ENCODE data around the gene SPATA18. TPM values are rescaled to one million over a fixed set of nuclear protein-coding genes. Genes with fewer than 3 reads are reported as not detected.

SPATA18 gene
- total and polyA plus RNA-seq, 2 of the 8 experiments (the other 6 are each of a cell fraction or from before 2014, with no cell fraction given), result 1.4 to 2.4 TPM

GRCh38 chr4:52035190-52035589, 15.9 kb upstream of the SPATA18 start:
- Histone ChIP-seq H3K79me2 (ENCODE audit: control insufficient read depth in 1 of 2, insufficient read depth in 2 of 2, low read length in 2 of 2) (peaks cover 0 to 28% of the 10 kb centered on the region in 2 experiments; a peak in 2 of 4 replicates), H3K18ac (ENCODE audit: extremely low read depth, low read length) (no peak overlapping the region), H3K23ac (ENCODE audit: insufficient read length) (no peak overlapping the region), H3K27me3 (replicated peaks in 1 of 4; ENCODE audit: control insufficient read depth in 3 of 4, extremely low read depth in 1 of 4, insufficient read depth in 3 of 4, low read length in 3 of 4) (no peaks in the 10 kb centered on the region; a peak in 2 of 7 replicates), H2BK12ac (ENCODE audit: low read depth, low read length) (no peak overlapping the region), H3K4me1 (replicated peaks in 1 of 4; ENCODE audit: control insufficient read depth in 3 of 4, insufficient read depth in 4 of 4, low read length in 3 of 4) (peaks cover 0 to 2% (median 0%) of the 10 kb centered on the region in 4 experiments; a peak in 1 of 7 replicates), H3K79me1 (ENCODE audit: low read depth, low read length) (peaks cover 9% of the 10 kb centered on the region), H3K36me3 (ENCODE audit: control insufficient read depth in 2 of 4, insufficient read depth in 4 of 4, low read length in 3 of 4) (peaks cover 0 to 12% (median 5%) of the 10 kb centered on the region in 4 experiments; a peak in 5 of 8 replicates), H3K27ac (ENCODE audit: low read depth, low read length) (no peak overlapping the region), H3K14ac (ENCODE audit: insufficient read length) (no peak overlapping the region), H2BK15ac (ENCODE audit: low read length) (no peak overlapping the region), H2BK5ac (ENCODE audit: low read depth, low read length) (no peak overlapping the region), H2BK120ac (replicated peaks; ENCODE audit: low read depth, low read length) (no peak overlapping the region), H2AK5ac (ENCODE audit: low read depth, low read length) (no peak overlapping the region), H3K4me2 (ENCODE audit: insufficient read depth in 1 of 2, low read depth in 2 of 2, low read length in 2 of 2) (no peak overlapping the region), H3K56ac (replicated peaks; ENCODE audit: insufficient read length, low read depth, low read length) (no peak overlapping the region), H3K4ac (replicated peaks; ENCODE audit: insufficient read length, low read depth, low read length) (no peak overlapping the region), H2BK20ac (ENCODE audit: low read length) (no peak overlapping the region), H3K23me2 (ENCODE audit: low read depth, low read length) (peaks cover 5% of the 10 kb centered on the region; the same call in 1 of the 2 replicates), H3K9ac (replicated peaks in 1 of 4; ENCODE audit: extremely low read depth in 1 of 4, low read depth in 3 of 4, low read length in 3 of 4) (no peak overlapping the region), H4K91ac (replicated peaks; ENCODE audit: insufficient read length, low read length) (no peak overlapping the region), H3K9me3 (ENCODE audit: insufficient read depth in 2 of 2, low read depth in 1 of 2, low read length in 1 of 2) (no peaks in the 10 kb centered on the region), H4K8ac (ENCODE audit: extremely low read depth, insufficient read depth, low read length) (no peak overlapping the region), H4K5ac (ENCODE audit: insufficient read length, low read depth, low read length) (no peak overlapping the region), H2AFZ (ENCODE audit: low read length) (no peak overlapping the region), H3K4me3 (ENCODE audit: extremely low read depth in 1 of 4, insufficient read depth in 2 of 4, low read depth in 3 of 4, low read length in 4 of 4) (no peak overlapping the region), H4K20me1 (replicated peaks in 1 of 2; ENCODE audit: control insufficient read depth in 1 of 2, insufficient read depth in 2 of 2, low read length in 2 of 2) (peaks cover 0 to 4% of the 10 kb centered on the region in 2 experiments)
- DNase-seq (ENCODE audit: low read depth in 1 of 2, low spot score in 2 of 2) (no peak), FAIRE-seq (no peak)
- 84% methylated on average over 2 of the region's 2 CpGs; no CpG with 5 or more reads in 1 of the 2 experiments for WGBS, 2 experiments (ENCODE audit: extremely low coverage in 1 of 2, insufficient coverage in 1 of 2, insufficient read length in 1 of 2, insufficient replicate concordance in 2 of 2, low coverage in 1 of 2, low lambda C conversion rate in 2 of 2, missing lambda C conversion rate in 1 of 2)
- CTCF ChIA-PET (ENCODE audit: partially characterized antibody), result no interaction called here
- POLR2A ChIA-PET (ENCODE audit: partially characterized antibody), result no interaction called here
- TF ChIP-seq CHD2 (IDR thresholded peaks at IDR 0.05; ENCODE audit: low read length), result no peak

Data from H1 (cell line).